Measurements from ENCODE around the gene GMDS. TPM values are rescaled to one million over a fixed set of nuclear protein-coding genes. Genes with fewer than 3 reads are reported as not detected.

The GMDS gene
- total and polyA plus RNA-seq, 9 donors = 6.6 to 20.6 (median 11.0) TPM

DNA sequence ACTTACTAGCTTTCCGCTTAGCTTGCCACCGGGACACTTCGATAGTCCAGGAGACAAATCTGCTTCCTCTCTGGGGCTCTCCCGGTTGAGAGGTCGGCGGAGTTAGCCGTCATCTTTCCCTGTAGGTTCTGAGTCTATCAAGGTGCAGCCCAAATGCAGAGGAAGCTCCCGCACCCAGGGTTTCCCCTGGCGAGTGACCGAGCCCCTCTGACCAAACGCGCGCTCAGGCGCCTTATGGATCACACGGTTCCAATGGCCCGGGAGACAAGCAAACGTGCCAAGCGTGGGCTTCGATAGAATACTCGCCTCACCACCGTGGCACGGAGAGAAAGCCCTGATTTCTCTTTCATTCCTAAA lies 651.5 kb downstream of the GMDS start:
- H3K27me3 ChIP-seq = no peaks in the 10 kb centered on the region
- no peaks in the 10 kb centered on the region for H3K4me1 ChIP-seq (ENCODE audit: insufficient read depth)
- no peak for DNase-seq
- H3K36me3 ChIP-seq = no peaks in the 10 kb centered on the region
- H3K4me3 ChIP-seq = no peak overlapping the region
- no peak for TF ChIP-seq EP300 (IDR thresholded peaks at IDR 0.05)
- no peak for TF ChIP-seq POLR2A (IDR thresholded peaks at IDR 0.05)
- TF ChIP-seq CTCF (IDR thresholded peaks at IDR 0.05) = no peak
- H3K9me3 ChIP-seq = no peaks in the 10 kb centered on the region
- WGBS, 3 donors = 77 to 85% (median 82%) methylated on average over 22 of the region's 22 CpGs
- H3K27ac ChIP-seq = no peak overlapping the region
- intact Hi-C loops (cut with DNase I) = loop anchor here in 1 of 4 donors (10.0 kb wide), 1 partner anchor 761 kb away; no protein-coding TSS in a partner anchor

DNA sequence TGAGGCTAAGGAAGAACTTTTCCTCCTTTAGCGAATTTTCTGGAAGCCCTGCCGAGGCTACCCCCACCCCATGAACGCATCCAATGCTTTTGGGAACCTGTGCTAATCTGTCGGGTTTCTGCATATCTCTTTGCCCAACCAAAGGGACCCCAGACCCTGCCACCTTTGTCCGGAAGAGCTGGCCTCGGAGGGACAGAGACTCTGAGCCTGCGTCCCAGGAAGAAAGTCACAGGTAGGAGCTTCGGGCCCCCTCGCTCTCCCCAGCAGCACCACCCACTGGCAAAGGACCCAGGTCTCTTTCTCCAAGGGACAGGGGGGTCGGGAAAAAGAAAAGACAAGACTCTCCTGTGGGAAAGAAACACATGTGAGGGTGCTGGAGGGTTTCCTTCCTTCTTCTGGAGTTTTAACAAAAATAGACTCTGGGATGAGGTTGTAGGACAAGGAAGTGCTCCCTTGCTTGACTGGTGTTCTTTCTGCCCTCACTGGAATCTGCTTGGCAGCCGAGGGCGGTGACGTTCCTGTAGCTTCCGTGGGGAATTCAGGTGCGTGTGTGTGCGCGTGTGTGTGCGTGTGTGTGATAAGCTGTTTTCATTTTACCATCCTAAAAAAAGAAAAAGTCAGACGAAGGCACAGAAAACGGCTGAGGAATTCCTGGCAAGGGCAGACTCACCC lies 652.0 kb downstream of the GMDS start:
- 56 to 70% (median 65%) methylated on average over 20 of the region's 20 CpGs for WGBS, 3 donors
- Histone ChIP-seq H3K4me3 (no peak overlapping the region), H3K36me3 (no peaks in the 10 kb centered on the region), H3K9me3 (no peaks in the 10 kb centered on the region), H3K27ac (no peak overlapping the region), H3K4me1 (ENCODE audit: insufficient read depth) (no peaks in the 10 kb centered on the region), H3K27me3 (no peaks in the 10 kb centered on the region)
- intact Hi-C loops (cut with DNase I) = loop anchor here in 1 of 4 donors (10.0 kb wide), 1 partner anchor 761 kb away; no protein-coding TSS in a partner anchor
- TF ChIP-seq POLR2A (IDR thresholded peaks at IDR 0.05) (no peak), CTCF (IDR thresholded peaks at IDR 0.05) (no peak), EP300 (IDR thresholded peaks at IDR 0.05) (no peak)
- no peak for DNase-seq

DNA sequence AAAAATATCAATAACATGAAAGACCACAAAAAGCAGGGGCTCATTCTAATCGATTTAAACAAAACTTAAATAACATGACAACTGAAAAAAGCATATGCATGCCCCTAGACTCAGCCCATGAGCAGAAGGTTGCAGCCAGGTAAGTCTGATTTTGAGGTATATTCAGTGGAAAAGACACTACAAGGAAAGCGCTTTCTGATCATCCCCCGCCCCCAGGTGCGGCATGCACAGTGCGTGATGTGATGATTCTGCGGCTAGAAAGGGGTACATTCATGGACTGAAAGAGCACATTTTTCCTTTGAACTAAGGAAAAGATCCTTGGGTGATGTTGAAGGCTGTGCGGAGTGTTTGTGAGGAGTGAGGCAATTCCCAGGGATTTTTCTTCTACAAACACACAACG lies 652.6 kb downstream of the GMDS start:
- TF ChIP-seq POLR2A (IDR thresholded peaks at IDR 0.05) = no peak
- TF ChIP-seq EP300 (IDR thresholded peaks at IDR 0.05) = no peak
- TF ChIP-seq CTCF (IDR thresholded peaks at IDR 0.05) = no peak
- Histone ChIP-seq H3K9me3 (no peaks in the 10 kb centered on the region), H3K36me3 (no peaks in the 10 kb centered on the region), H3K27ac (no peak overlapping the region), H3K27me3 (no peaks in the 10 kb centered on the region), H3K4me1 (ENCODE audit: insufficient read depth) (no peaks in the 10 kb centered on the region), H3K4me3 (no peak overlapping the region)
- WGBS, 3 donors = 87 to 90% (median 87%) methylated on average over 8 of the region's 8 CpGs
- DNase-seq = no peak
- intact Hi-C loops (cut with DNase I) = loop anchor here in 1 of 4 donors (10.0 kb wide), 1 partner anchor 762 kb away; no protein-coding TSS in a partner anchor

GRCh38 chr6:1591926-1592325 lies 653.5 kb downstream of the GMDS start:
- H3K9me3 ChIP-seq = no peaks in the 10 kb centered on the region
- H3K27me3 ChIP-seq = no peaks in the 10 kb centered on the region
- DNase-seq = no peak
- H3K36me3 ChIP-seq = no peaks in the 10 kb centered on the region
- TF ChIP-seq EP300 (IDR thresholded peaks at IDR 0.05) = no peak
- TF ChIP-seq POLR2A (IDR thresholded peaks at IDR 0.05) = no peak
- no peak for TF ChIP-seq CTCF (IDR thresholded peaks at IDR 0.05)
- WGBS, 3 donors = 86 to 90% (median 89%) methylated on average over 6 of the region's 6 CpGs
- intact Hi-C loops (cut with DNase I) = loop anchor here in 1 of 4 donors (10.0 kb wide), 1 partner anchor 763 kb away; no protein-coding TSS in a partner anchor
- no peaks in the 10 kb centered on the region for H3K4me1 ChIP-seq (ENCODE audit: insufficient read depth)
- H3K27ac ChIP-seq = no peak overlapping the region
- H3K4me3 ChIP-seq = no peak overlapping the region

Data from ovary (tissue), 9 donors.